ENCODE results near the gene WSB1. TPM values are rescaled to one million over a fixed set of nuclear protein-coding genes. Genes with fewer than 3 reads are reported as not detected.
"Not testable (repeated sequence)": the region's sequence is repeated elsewhere in the genome, so short reads cannot be mapped to it uniquely, and the experiment has no call there.

Gene WSB1
- total and polyA plus RNA-seq, 4 donors = 26.6 to 86.2 (median 45.8) TPM

GRCh38 chr17:27269974-27270373, 23.9 kb upstream of the WSB1 start (continued):
- no peak for TF ChIP-seq ZBTB33 (IDR thresholded peaks at IDR 0.05)
- TF ChIP-seq HNF4A (conservative IDR thresholded peaks at IDR 0.05) = no peak

GRCh38 chr17:27276653-27277156, 17.2 kb upstream of the WSB1 start:
- no peaks in the 10 kb centered on the region for H3K9me3 ChIP-seq (ENCODE audit: control insufficient read depth in 4 of 4, low read length in 3 of 4)
- no peak for TF ChIP-seq RAD21 (IDR thresholded peaks at IDR 0.05)
- no peak for TF ChIP-seq SP1 (IDR thresholded peaks at IDR 0.05)
- no peak for TF ChIP-seq MAX (IDR thresholded peaks at IDR 0.05)
- no peak for TF ChIP-seq HNF4G (IDR thresholded peaks at IDR 0.05)
- TF ChIP-seq REST (IDR thresholded peaks at IDR 0.05) = no peak
- TF ChIP-seq HNF4A (conservative IDR thresholded peaks at IDR 0.05) = no peak
- no peak for TF ChIP-seq CTCF (IDR thresholded peaks at IDR 0.05; ENCODE audit: low read depth, low read length, missing input control)
- no peak for TF ChIP-seq JUND (IDR thresholded peaks at IDR 0.05)
- no peak for TF ChIP-seq TAF1 (conservative IDR thresholded peaks at IDR 0.05)
- TF ChIP-seq FOXA1 (IDR thresholded peaks at IDR 0.05) = no peak
- TF ChIP-seq RXRA (IDR thresholded peaks at IDR 0.05) = no peak
- no peak for TF ChIP-seq NR2F2 (IDR thresholded peaks at IDR 0.05)
- no peak for TF ChIP-seq GABPA (IDR thresholded peaks at IDR 0.05 in 1 of 2, conservative IDR thresholded peaks at IDR 0.05 in 1 of 2)
- TF ChIP-seq ATF3 (IDR thresholded peaks at IDR 0.05) = no peak
- no peak for TF ChIP-seq ZBTB33 (IDR thresholded peaks at IDR 0.05)
- TF ChIP-seq EGR1 (IDR thresholded peaks at IDR 0.05; ENCODE audit: low read depth in 2 of 2) = no peak
- no peak for TF ChIP-seq FOXA2 (IDR thresholded peaks at IDR 0.05)
- TF ChIP-seq YY1 (IDR thresholded peaks at IDR 0.05) = no peak
- H3K36me3 ChIP-seq (ENCODE audit: control insufficient read depth in 4 of 4, insufficient read depth in 3 of 4, low read depth in 1 of 4, low read length in 3 of 4) = no peaks in the 10 kb centered on the region
- H3K9ac ChIP-seq (ENCODE audit: low read depth in 1 of 2, low read length in 2 of 2) = no peak overlapping the region
- H3K27me3 ChIP-seq (ENCODE audit: control insufficient read depth in 4 of 4, insufficient read depth in 4 of 4, low read length in 3 of 4) = no peaks in the 10 kb centered on the region
- DNase-seq (ENCODE audit: low spot score) = no peak
- no peak overlapping the region for H3K4me3 ChIP-seq (ENCODE audit: low read depth in 1 of 3, low read length in 3 of 3)
- WGBS = 87% methylated on average over 14 of the region's 14 CpGs
- H3K27ac ChIP-seq (ENCODE audit: low read depth in 1 of 2, low read length in 2 of 2) = no peak overlapping the region
- peaks cover 0 to 2% (median 0%) of the 10 kb centered on the region in 4 donors for H3K4me1 ChIP-seq (ENCODE audit: control insufficient read depth in 4 of 4, insufficient read depth in 4 of 4, low read length in 3 of 4)

- H3K9me3 ChIP-seq (ENCODE audit: control insufficient read depth in 4 of 4, low read length in 3 of 4); H3K27ac ChIP-seq (ENCODE audit: low read depth in 1 of 2, low read length in 2 of 2); H3K9ac ChIP-seq (ENCODE audit: low read depth in 1 of 2, low read length in 2 of 2); H3K27me3 ChIP-seq (ENCODE audit: control insufficient read depth in 4 of 4, insufficient read depth in 4 of 4, low read length in 3 of 4); H3K4me1 ChIP-seq (ENCODE audit: control insufficient read depth in 4 of 4, insufficient read depth in 4 of 4, low read length in 3 of 4); DNase-seq (ENCODE audit: low spot score); H3K4me3 ChIP-seq (ENCODE audit: low read depth in 1 of 3, low read length in 3 of 3); H3K36me3 ChIP-seq (ENCODE audit: control insufficient read depth in 4 of 4, insufficient read depth in 3 of 4, low read depth in 1 of 4, low read length in 3 of 4): not testable (repeated sequence)
- 97% methylated on average over 3 of the region's 3 CpGs for WGBS
Measured at GRCh38 chr17:27279132-27279531, 14.8 kb upstream of the WSB1 start.

Data from liver (tissue), 9 donors.